ENCODE data around the gene ZNF18.

DNA sequence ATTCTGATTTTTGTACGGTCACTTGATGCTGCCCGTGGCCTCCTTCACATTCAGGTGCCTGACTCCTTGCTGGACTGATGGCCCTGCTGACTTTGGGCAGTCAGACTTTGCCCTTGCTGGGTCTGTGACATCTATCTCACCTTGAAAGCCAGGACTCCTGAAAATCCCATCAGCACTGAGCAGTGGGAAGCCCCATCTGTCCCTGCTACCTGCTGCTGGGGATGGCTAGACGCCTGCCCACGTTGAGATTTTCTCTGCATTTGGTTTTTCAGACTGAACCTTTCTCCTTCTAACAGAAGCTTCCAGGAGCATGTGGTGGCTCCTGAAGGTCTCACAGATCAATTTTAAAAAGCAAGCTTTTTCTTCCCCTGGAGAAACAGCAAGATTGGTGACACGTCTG lies 10.2 kb upstream of the ZNF18 start:
- TF ChIP-seq, protein P1, sequence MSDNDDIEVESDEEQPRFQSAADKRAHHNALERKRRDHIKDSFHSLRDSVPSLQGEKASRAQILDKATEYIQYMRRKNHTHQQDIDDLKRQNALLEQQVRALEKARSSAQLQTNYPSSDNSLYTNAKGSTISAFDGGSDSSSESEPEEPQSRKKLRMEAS (IDR thresholded peaks at IDR 0.05; ENCODE audit: insufficient read depth, insufficient read length): no peak
- TF ChIP-seq, protein P2, sequence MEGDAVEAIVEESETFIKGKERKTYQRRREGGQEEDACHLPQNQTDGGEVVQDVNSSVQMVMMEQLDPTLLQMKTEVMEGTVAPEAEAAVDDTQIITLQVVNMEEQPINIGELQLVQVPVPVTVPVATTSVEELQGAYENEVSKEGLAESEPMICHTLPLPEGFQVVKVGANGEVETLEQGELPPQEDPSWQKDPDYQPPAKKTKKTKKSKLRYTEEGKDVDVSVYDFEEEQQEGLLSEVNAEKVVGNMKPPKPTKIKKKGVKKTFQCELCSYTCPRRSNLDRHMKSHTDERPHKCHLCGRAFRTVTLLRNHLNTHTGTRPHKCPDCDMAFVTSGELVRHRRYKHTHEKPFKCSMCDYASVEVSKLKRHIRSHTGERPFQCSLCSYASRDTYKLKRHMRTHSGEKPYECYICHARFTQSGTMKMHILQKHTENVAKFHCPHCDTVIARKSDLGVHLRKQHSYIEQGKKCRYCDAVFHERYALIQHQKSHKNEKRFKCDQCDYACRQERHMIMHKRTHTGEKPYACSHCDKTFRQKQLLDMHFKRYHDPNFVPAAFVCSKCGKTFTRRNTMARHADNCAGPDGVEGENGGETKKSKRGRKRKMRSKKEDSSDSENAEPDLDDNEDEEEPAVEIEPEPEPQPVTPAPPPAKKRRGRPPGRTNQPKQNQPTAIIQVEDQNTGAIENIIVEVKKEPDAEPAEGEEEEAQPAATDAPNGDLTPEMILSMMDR (IDR thresholded peaks at IDR 0.05; ENCODE audit: extremely low read depth in 1 of 2, insufficient read depth in 1 of 2, low read depth in 1 of 2, low read length in 2 of 2): no peak
- no peak for TF ChIP-seq POLR2AphosphoS5 (IDR thresholded peaks at IDR 0.05; ENCODE audit: insufficient read depth, low read depth, low read length)
- no peak for TF ChIP-seq EZH2 (IDR thresholded peaks at IDR 0.05; ENCODE audit: borderline replicate concordance, low read depth, low read length, severe bottlenecking)
- TF ChIP-seq MYC (IDR thresholded peaks at IDR 0.05; ENCODE audit: low read depth, low read length): no peak
- TF ChIP-seq JUN (IDR thresholded peaks at IDR 0.05; ENCODE audit: borderline replicate concordance, insufficient read depth, insufficient read length, low read depth): no peak
- no peak for TF ChIP-seq POLR2A (IDR thresholded peaks at IDR 0.05; ENCODE audit: low read depth, low read length)
- no peak for TF ChIP-seq GATA2 (IDR thresholded peaks at IDR 0.05; ENCODE audit: insufficient read depth, insufficient read length, low read depth, low read length)
